Measurements from ENCODE around the gene FN1.

DNA sequence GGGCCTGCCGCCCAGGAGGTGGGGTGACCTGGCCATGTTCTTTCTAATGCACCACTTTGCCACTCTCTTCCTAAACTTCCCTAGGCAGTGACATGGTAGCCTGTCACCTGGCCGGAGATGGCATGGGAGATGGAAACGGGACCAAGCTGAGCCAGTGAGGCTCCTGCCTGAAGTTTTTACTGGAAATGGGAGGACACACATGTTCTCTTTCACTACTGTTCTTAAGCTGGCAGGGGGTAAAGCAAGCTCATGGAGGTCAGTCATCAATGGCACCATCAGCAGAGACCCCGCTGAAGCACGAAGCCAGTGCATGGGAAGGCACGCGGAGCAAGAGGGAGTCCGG lies 73.3 kb downstream of the FN1 start:
- TF ChIP-seq, protein P1, sequence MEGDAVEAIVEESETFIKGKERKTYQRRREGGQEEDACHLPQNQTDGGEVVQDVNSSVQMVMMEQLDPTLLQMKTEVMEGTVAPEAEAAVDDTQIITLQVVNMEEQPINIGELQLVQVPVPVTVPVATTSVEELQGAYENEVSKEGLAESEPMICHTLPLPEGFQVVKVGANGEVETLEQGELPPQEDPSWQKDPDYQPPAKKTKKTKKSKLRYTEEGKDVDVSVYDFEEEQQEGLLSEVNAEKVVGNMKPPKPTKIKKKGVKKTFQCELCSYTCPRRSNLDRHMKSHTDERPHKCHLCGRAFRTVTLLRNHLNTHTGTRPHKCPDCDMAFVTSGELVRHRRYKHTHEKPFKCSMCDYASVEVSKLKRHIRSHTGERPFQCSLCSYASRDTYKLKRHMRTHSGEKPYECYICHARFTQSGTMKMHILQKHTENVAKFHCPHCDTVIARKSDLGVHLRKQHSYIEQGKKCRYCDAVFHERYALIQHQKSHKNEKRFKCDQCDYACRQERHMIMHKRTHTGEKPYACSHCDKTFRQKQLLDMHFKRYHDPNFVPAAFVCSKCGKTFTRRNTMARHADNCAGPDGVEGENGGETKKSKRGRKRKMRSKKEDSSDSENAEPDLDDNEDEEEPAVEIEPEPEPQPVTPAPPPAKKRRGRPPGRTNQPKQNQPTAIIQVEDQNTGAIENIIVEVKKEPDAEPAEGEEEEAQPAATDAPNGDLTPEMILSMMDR (IDR thresholded peaks at IDR 0.05), result no peak
- TF ChIP-seq POLR2A (IDR thresholded peaks at IDR 0.05), result no peak
